GM23338 (cell line): ENCODE data around the gene IMMP2L. TPM values are rescaled to one million over a fixed set of nuclear protein-coding genes. Genes with fewer than 3 reads are reported as not detected.

Experiments used
- ATAC-seq: fragments of 200-7000 bp; cut with Tn5 transposase; 3 replicates; pipeline ENCODE4 v1.9.1; 2020
- DNase-seq: peaks from one replicate; pipeline ENCODE4 v3.0.0-alpha.2; 2015; ENCODE audit warnings: low spot score
- H2AFZ ChIP-seq: fragments of 200-600 bp; sonication (generic); 2 replicates; pipeline ENCODE4 v1.8.0; 2016; ENCODE audit warnings: antibody characterized with exemption, mild to moderate bottlenecking, moderate library complexity
- H3F3A ChIP-seq: fragments of 200-600 bp; sonication (generic); replicated peaks from 2 replicates; pipeline ENCODE4 v1.8.0; 2017; ENCODE audit warnings: antibody characterized with exemption, mixed run types, low read depth
- H3K27ac ChIP-seq: fragments of 200-600 bp; sonication (generic); 2 replicates; pipeline ENCODE4 v1.6.1; 2016; ENCODE audit warnings: low read depth
- H3K27me3 ChIP-seq: fragments of 200-600 bp; sonication (generic); 2 replicates; pipeline ENCODE4 v1.8.0; 2016; ENCODE audit warnings: mild to moderate bottlenecking, mixed run types, moderate library complexity; ENCODE audit not compliant: insufficient read depth
- H3K36me3 ChIP-seq: fragments of 200-600 bp; sonication (generic); 2 replicates; pipeline ENCODE4 v1.8.0; 2016; ENCODE audit warnings: mild to moderate bottlenecking; ENCODE audit not compliant: insufficient read depth
- H3K4me1 ChIP-seq: fragments of 200-600 bp; sonication (generic); 2 replicates; pipeline ENCODE4 v1.8.0; 2016; ENCODE audit warnings: mild to moderate bottlenecking, moderate library complexity; ENCODE audit not compliant: insufficient read depth
- H3K4me2 ChIP-seq: fragments of 200-600 bp; sonication (generic); 2 replicates; pipeline ENCODE4 v1.7.1; 2017; ENCODE audit warnings: mixed run types
- H3K4me3 ChIP-seq: fragments of 200-600 bp; sonication (generic); 2 replicates; pipeline ENCODE4 v1.6.1; 2016; ENCODE audit warnings: mixed run types
- H3K79me2 ChIP-seq: fragments of 200-600 bp; sonication (generic); replicated peaks from 2 replicates; pipeline ENCODE4 v1.8.0; 2017; ENCODE audit warnings: mild to moderate bottlenecking; ENCODE audit not compliant: insufficient read depth
- H3K9me2 ChIP-seq: fragments of 200-600 bp; sonication (generic); 2 replicates; pipeline ENCODE4 v1.8.0; 2017; ENCODE audit not compliant: insufficient read depth
- H4K20me1 ChIP-seq: fragments of 200-600 bp; sonication (generic); replicated peaks from 2 replicates; pipeline ENCODE4 v1.8.0; 2017; ENCODE audit warnings: mild to moderate bottlenecking; ENCODE audit not compliant: insufficient read depth
- H3K27ac Mint-ChIP-seq: 2 replicates; pipeline ENCODE4 v1.8.0; 2020; ENCODE audit warnings: inconsistent platforms, mild to moderate bottlenecking, moderate library complexity, mixed read lengths
- H3K27me3 Mint-ChIP-seq: 3 replicates; pipeline ENCODE4 v1.8.0; 2022; ENCODE audit warnings: low read depth, mild to moderate bottlenecking, moderate library complexity, mixed read lengths, inconsistent platforms; ENCODE audit not compliant: insufficient read depth, poor library complexity
- H3K36me3 Mint-ChIP-seq: 3 replicates; pipeline ENCODE4 v1.8.0; 2021; ENCODE audit warnings: low read depth, mild to moderate bottlenecking, inconsistent platforms, moderate library complexity, mixed read lengths
- H3K4me1 Mint-ChIP-seq: 3 replicates; pipeline ENCODE4 v1.8.0; 2020; ENCODE audit warnings: mild to moderate bottlenecking, inconsistent platforms, mixed read lengths
- H3K4me3 Mint-ChIP-seq: 3 replicates; pipeline ENCODE4 v1.8.0; 2021; ENCODE audit warnings: moderate library complexity, mild to moderate bottlenecking, inconsistent platforms, mixed read lengths
- H3K9me3 Mint-ChIP-seq: 3 replicates; pipeline ENCODE4 v1.8.0; 2020; ENCODE audit warnings: moderate library complexity, mild to moderate bottlenecking, inconsistent platforms, mixed read lengths
- CREB1 ChIP-seq: fragments of 250-450 bp; sonication (Bioruptor Pico); IDR thresholded peaks from 2 replicates; pipeline ENCODE4 v1.5.0; 2020; ENCODE audit warnings: low read depth, mild to moderate bottlenecking, moderate library complexity
- CTCF ChIP-seq, 2 experiments: fragments of 200-600 bp in 1 of 2; sonication (generic) in 1 of 2; conservative IDR thresholded peaks; 2 replicates each; pipeline versions ENCODE4 v1.5.1 to v1.6.1; 2016 to 2017; ENCODE audit warnings: antibody characterized with exemption in 2 of 2, low read depth in 2 of 2, mild to moderate bottlenecking in 2 of 2, moderate library complexity in 1 of 2
- ETS1 ChIP-seq: IDR thresholded peaks from 2 replicates; pipeline ENCODE4 v1.6.1; 2016; ENCODE audit warnings: antibody characterized with exemption
- EZH2 ChIP-seq: fragments of 200-600 bp; sonication (generic); IDR thresholded peaks from one replicate; pipeline ENCODE4 v1.8.0; 2017; ENCODE audit warnings: antibody characterized with exemption, mild to moderate bottlenecking, low read depth; ENCODE audit not compliant: unreplicated experiment
- EZH2phosphoT487 ChIP-seq: fragments of 200-600 bp; sonication (generic); IDR thresholded peaks from one replicate; pipeline ENCODE4 v1.8.1; 2018; ENCODE audit warnings: antibody characterized with exemption; ENCODE audit not compliant: unreplicated experiment
- JUNB ChIP-seq: IDR thresholded peaks from one replicate; pipeline ENCODE4 v1.6.1; 2016; ENCODE audit warnings: antibody characterized with exemption; ENCODE audit not compliant: unreplicated experiment
- NANOG ChIP-seq: IDR thresholded peaks from 2 replicates; pipeline ENCODE4 v1.6.1; 2016; ENCODE audit warnings: antibody characterized with exemption, borderline replicate concordance
- POLR2AphosphoS5 ChIP-seq: IDR thresholded peaks from 2 replicates; pipeline ENCODE4 v1.6.1; 2016; ENCODE audit warnings: antibody characterized with exemption, low read depth
- REST ChIP-seq: IDR thresholded peaks from one replicate; pipeline ENCODE4 v1.6.1; 2018; ENCODE audit warnings: antibody characterized with exemption; ENCODE audit not compliant: unreplicated experiment
- STAT1 ChIP-seq: IDR thresholded peaks from one replicate; pipeline ENCODE4 v1.6.1; 2016; ENCODE audit warnings: antibody characterized with exemption; ENCODE audit not compliant: unreplicated experiment
- ZNF114 ChIP-seq: fragments of 250-450 bp; sonication (Bioruptor Pico); IDR thresholded peaks from 2 replicates; pipeline ENCODE4 v1.5.0; 2020; ENCODE audit warnings: mild to moderate bottlenecking, moderate library complexity
- ZNF331 ChIP-seq: fragments of 250-450 bp; sonication (Bioruptor Pico); IDR thresholded peaks from 2 replicates; pipeline ENCODE4 v1.5.0; 2020; ENCODE audit warnings: low read depth, mild to moderate bottlenecking, moderate library complexity
- ZNF462 ChIP-seq: fragments of 250-450 bp; sonication (Bioruptor Pico); IDR thresholded peaks from 2 replicates; pipeline ENCODE4 v1.5.0; 2020; ENCODE audit warnings: mild to moderate bottlenecking, moderate library complexity
- polyA plus RNA-seq: library from polyadenylated mRNA; unstranded; fragments of >200 nt; fragmentation: Nextera tagmentation; extraction: Ambion mirVana; gene quantifications from 2 replicates; pipeline ENCODE4 v1.2.1, GENCODE V29; 2016
- total RNA-seq: library from RNA; depleted of rRNA; stranded (reverse); fragments of >200 nt; shearing (Covaris generic); gene quantifications from 2 replicates; pipeline ENCODE4 v1.2.3, GENCODE V29; 2014

The IMMP2L gene
- total and polyA plus RNA-seq, 2 experiments from 2014 or later = 7.3 to 14.0 TPM

- TF ChIP-seq ZNF462 (CRISPR knock-in tag) = no peak
These were observed 519.5 kb downstream of the IMMP2L start (continued) for GRCh38 chr7:111042842-111043241.

DNA sequence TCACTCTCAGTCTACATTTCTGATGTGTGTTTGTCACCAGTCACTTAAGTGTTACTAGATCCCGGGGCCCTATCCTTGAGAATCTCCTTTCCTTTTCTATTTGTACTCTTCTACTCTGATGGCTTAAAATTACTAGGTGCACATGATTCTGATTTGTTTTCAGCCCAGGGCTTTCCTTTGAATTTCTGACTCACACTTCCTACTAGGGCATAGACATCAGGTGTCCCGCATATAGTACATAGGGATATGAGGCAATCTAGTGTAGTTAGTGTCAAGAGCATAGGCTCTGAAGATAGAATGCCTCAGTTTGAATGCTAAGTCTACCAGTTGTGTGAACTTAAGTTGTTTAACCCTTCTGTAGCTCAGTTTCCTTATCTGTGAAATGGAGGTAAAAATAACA is 520.7 kb downstream of the IMMP2L start:
- H3K27ac ChIP-seq = no peak overlapping the region
- H3F3A ChIP-seq = no peaks in the 10 kb centered on the region
- 0 out of 2 replicates have a peak, but pooled peaks cover 6% of the 10 kb centered on the region for H3K4me1 ChIP-seq
- Mint-ChIP-seq H3K27me3 (no peaks in the 10 kb centered on the region), H3K4me3 (no peak overlapping the region), H3K36me3 (no peaks in the 10 kb centered on the region), H3K27ac (no peak overlapping the region; the same call in 1 of the 2 replicates), H3K4me1 (peaks cover 18% of the 10 kb centered on the region), H3K9me3 (no peaks in the 10 kb centered on the region)
- H3K79me2 ChIP-seq = no peaks in the 10 kb centered on the region
- H3K27me3 ChIP-seq = no peaks in the 10 kb centered on the region
- ATAC-seq (no peak), DNase-seq (no peak)
- H3K9me2 ChIP-seq = no peaks in the 10 kb centered on the region
- no peak overlapping the region for H3K4me2 ChIP-seq
- no peaks in the 10 kb centered on the region for H4K20me1 ChIP-seq
- no peak overlapping the region for H3K4me3 ChIP-seq
- no peaks in the 10 kb centered on the region for H3K36me3 ChIP-seq
- no peak overlapping the region for H2AFZ ChIP-seq
- TF ChIP-seq ZNF114 (CRISPR knock-in tag) (no peak), CTCF (conservative IDR thresholded peaks at IDR 0.05; ENCODE audit: low read depth in 2 of 2) (no peak), POLR2AphosphoS5 (no peak), CREB1 (CRISPR knock-in tag) (no peak), REST (no peak), EZH2phosphoT487 (no peak), JUNB (no peak), EZH2 (no peak), ZNF331 (CRISPR knock-in tag) (no peak), ETS1 (no peak), STAT1 (no peak), NANOG (no peak)
